ENCODE data around the gene NAPG.
A peak's percentile ranks its signal among the peaks of the same experiment; 100 is the strongest.
"Not testable (repeated sequence)": the region's sequence is repeated elsewhere in the genome, so short reads cannot be mapped to it uniquely, and the experiment has no call there.

The NAPG gene

DNA sequence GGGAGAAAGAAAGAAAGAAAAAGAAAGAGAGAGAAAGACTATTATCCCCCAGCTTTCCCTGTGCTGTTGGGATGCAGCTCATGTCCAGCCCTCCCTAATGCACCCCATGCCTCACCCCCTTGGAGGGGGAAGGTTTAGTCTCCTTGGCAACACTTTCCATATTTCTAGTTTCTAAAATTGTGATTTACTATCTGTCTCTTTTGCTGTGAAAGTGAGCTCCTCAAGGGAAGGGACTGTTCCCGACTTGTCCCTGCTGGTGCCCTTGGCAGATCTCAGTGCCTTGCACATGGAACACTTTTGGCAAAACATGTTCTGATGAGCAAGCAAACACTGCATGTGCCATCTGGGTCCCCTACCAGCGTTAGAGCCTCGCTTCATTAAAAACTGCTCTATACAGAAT is 11.7 kb upstream of the NAPG start:
- DNase-seq (ENCODE audit: low read depth in 2 of 2) = no peak

DNA sequence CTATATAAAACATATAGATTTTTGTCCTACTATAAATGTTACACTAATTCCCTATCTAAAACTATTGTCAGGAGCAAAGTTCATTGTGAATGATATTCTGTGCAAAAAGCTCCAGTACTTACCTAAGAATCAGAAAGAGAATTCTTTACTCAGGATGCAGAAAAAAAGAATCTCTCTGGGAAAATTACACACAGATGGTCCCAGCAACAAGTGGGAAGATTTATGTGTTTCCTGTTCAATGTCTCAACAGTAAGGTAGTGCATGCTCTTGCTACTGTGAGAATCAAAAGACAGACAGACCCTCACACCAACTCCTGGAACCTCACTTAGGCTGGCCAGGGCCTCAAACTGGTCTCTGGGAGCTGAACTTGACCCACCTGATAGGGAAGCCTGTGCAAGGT is 11.2 kb upstream of the NAPG start:
- no peak for DNase-seq (ENCODE audit: low read depth in 2 of 2)

- DNase-seq (ENCODE audit: low read depth in 2 of 2) = no peak
Measured at GRCh38 chr18:10515456-10515855, 10.4 kb upstream of the NAPG start.

DNA sequence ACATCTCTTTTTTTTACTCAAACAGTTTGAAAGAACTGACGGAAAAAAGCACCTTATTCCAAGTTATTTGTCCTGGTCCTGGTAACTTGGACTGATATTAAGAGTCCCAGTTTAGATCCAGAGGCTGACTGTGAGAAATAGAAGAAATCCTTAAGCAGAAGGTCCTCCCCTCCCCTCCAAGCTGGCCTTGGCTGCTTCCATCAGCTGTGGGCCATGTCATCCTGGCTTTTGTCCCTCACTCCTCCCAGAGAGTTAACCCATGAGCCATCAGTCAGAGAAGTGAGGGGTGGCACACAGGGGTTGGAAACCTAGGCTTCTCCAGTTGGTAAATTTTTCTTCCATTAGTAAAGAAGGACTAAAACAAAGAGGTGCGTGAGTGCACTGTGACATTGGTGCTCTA is 9.7 kb upstream of the NAPG start:
- DNase-seq (ENCODE audit: low read depth in 2 of 2) = no peak

- no peak for DNase-seq (ENCODE audit: low read depth in 2 of 2)
Measured at GRCh38 chr18:10518595-10519255, 7.1 kb upstream of the NAPG start.

DNA sequence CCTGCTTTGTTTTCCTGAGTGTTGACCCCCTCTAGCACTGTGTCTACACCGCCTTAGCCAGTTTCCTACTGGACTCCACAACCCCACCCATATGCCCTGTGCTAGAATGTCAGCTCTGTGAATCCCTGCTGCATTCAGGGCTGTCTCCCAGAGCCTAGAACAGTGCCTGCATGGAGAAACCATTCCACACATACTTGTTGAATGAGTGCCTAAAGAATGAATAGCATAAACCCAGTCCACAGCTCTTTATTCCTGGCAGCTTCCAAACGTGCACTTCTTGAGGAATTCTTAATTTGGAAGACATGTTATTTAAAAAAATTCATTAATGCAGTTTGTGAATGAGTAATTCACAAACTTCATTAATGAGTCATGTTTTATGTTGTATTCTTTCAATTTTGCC is 6.5 kb upstream of the NAPG start:
- no peak for DNase-seq (ENCODE audit: low read depth in 2 of 2)

DNA sequence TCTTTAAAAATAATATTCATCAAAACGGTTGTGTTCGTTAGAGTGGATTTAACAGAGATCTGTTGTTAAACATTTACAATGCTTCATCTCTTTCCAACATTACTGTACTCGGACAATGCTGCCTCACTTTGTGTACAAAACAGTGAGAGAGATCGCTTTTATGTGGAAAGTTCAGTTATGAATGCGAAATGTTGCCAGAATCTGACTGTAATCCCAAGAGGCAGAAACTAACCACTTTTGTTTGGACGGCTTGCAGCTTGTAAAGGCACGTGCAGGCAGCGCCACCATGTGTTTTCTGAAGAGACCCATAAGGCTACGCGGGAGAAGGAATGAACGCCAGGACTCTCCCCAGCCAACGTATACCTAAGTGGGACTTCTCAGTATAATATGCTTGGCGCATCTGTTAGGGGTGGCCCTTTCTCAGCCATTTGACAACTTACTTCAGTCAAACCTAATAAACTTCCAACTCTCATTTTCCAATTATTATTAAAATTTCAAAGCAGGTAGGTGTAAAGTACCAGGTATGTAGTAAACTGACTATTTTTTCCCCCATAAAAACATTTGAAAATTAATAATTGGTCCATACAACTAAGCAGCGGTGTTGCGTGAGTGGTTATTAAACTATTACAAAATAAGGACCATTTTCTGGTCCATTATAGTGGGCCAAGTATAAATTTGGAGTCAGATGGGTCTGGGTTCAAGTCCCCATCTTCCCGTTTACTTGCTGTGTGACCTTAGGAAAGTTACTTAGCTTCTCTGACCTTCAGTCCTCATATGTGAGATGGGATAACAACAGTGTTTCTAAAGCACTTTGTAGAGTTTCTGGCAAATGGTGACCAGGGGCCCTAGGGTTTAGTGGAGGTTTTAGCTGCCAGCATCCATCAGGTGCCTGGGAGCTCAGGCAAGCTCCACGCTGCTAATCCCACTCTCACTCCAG is 5.6 kb upstream of the NAPG start:
- DNase-seq (ENCODE audit: low read depth in 2 of 2) = peak in 1 of 2 donors; percentile 23

GRCh38 chr18:10521566-10521965 is 4.3 kb upstream of the NAPG start:
- DNase-seq (ENCODE audit: low read depth in 2 of 2) = no peak

GRCh38 chr18:10522574-10522973 is 3.3 kb upstream of the NAPG start:
- DNase-seq (ENCODE audit: low read depth in 2 of 2) = no peak

DNA sequence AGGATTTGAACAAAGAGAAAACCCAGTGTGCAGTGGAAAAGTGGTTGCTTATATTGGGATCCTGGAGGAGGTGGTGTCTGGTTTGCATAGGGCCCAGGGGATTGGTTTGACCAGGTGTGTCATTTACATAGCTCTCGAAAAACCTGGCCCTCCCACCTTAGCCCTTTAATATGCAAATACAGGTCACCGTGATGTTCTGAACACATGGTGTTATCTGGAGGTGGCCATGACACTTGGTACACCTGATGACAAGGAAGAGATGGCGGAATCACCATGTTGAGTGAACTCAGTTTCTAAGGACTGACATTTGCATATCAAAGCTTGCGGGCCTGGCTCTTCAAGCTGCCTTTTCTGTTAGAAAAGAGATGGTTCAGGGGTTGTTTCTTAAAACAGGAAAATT is 2.3 kb upstream of the NAPG start:
- no peak for DNase-seq (ENCODE audit: low read depth in 2 of 2)

GRCh38 chr18:10524507-10525370 is 1.1 kb upstream of the NAPG start:
- DNase-seq (ENCODE audit: low read depth in 2 of 2) = no peak

DNA sequence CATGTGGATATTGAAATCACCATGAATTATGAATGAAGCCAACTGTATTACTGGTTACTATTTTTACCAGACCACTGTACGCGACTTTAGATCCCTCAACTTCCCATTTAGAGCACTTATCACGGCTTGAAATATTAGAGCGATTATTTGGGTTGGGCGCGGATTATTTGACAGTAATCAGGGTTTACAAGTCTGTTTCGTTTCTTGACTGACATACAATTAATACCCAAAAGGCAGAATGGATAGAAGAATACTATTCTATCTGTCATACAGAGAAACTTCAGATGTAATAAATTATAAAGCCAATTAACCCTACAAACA is 496 bp upstream of the NAPG start:
- no peak for DNase-seq (ENCODE audit: low read depth in 2 of 2)

GRCh38 chr18:10526561-10526949 is 728 bp downstream of the NAPG start:
- DNase-seq (ENCODE audit: low read depth in 2 of 2) = no peak

DNA sequence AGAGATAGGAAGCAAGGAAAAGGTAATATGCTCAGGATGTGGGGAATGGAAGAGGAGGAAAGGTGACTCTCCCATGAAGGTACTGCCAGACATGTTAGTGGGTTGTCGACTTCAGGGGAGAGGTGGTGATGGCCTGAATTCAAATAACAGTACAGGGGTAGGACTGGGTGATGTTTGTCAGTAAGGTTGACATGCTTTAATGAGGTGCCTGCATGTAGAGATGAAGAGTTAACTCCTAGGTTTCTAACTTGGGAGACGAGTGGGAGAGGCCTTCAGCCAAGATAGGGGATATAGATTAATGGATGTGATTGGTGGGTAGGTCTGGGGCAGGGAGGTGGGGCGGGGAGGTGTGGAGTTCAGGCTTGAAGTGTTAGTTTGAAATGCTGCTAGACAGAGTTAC is 2.6 kb downstream of the NAPG start:
- DNase-seq (ENCODE audit: low read depth in 2 of 2) = no peak

GRCh38 chr18:10530002-10530401 is 4.2 kb downstream of the NAPG start:
- no peak for DNase-seq (ENCODE audit: low read depth in 2 of 2)

DNA sequence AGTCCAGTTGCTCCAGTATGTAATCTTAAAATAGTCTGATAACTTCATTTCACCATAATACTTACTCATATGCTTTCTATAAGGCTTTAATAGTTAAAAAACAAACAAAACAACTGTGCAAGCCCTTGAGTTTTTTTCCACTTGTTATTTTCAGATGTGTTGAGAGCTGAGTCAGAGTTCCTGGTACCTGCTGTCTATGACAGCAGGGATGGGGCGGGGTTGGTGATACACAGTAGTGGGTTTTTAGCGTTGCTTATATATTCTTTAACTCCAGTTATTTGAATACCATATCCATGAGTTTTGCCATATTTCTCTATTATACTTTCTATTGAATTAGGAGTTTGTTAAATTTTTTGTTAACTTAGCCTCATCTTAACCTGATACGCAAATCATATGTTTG is 5.0 kb downstream of the NAPG start:
- no peak for DNase-seq (ENCODE audit: low read depth in 2 of 2)

- no peak for DNase-seq (ENCODE audit: low read depth in 2 of 2)
Measured at GRCh38 chr18:10533111-10533510, 7.3 kb downstream of the NAPG start.

GRCh38 chr18:10536280-10536679 is 10.5 kb downstream of the NAPG start:
- no peak for DNase-seq (ENCODE audit: low read depth in 2 of 2)

GRCh38 chr18:10537765-10538164 is 11.9 kb downstream of the NAPG start:
- no peak for DNase-seq (ENCODE audit: low read depth in 2 of 2)

GRCh38 chr18:10539124-10539523 is 13.3 kb downstream of the NAPG start:
- not testable (repeated sequence) for DNase-seq (ENCODE audit: low read depth in 2 of 2)

- no peak for DNase-seq (ENCODE audit: low read depth in 2 of 2)
Measured at GRCh38 chr18:10543277-10543676, 17.4 kb downstream of the NAPG start.

DNA sequence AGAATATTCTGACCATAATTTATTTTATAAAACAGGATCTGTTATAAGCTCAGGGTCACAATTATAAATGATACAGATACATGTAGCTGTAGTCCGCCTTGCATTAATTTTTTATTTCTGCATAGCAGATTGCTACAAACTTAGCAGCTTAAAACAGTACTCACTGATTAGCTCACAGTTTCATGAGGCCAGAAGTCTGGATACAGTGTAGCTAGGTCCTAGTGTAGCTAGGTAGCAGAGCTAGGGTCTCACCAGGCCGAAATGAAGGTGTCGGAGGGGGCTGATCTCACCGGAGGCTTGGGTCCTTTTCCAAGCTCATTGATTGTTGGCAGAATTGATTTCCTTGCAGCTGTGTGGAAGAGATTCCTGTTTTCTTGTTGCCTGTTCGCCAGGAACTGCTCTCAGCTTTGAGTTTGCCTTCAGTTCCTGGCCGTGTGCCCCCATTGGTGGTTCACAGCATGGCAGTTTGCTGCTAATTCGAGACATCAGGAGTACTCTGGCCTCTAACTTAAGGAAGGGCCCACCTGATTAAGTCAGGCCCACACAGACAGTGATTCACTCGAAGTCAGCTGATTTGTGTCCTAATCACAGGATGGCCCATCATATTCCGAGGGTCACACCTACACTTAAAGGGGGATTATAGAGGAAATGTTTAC is 18.4 kb downstream of the NAPG start:
- no peak for DNase-seq (ENCODE audit: low read depth in 2 of 2)

Measured in stimulated activated CD8-positive, alpha-beta memory T cell treated with anti-CD3 and anti-CD28 coated beads, Interleukin-7, amount 100 ng/mL, for 1 hour (primary cell).